Ovary (tissue), 9 donors: Measurements from ENCODE around the gene LRRC31. TPM values are rescaled to one million over a fixed set of nuclear protein-coding genes. Genes with fewer than 3 reads are reported as not detected.

Source experiments
- DNase-seq, 5 donors: peaks; one replicate each; pipeline ENCODE4 v3.0.0-alpha.2; 2019 to 2020
- H3K27ac ChIP-seq, 2 donors: fragments of 200-600 bp; one replicate each; pipeline versions ENCODE4 v1.5.1 to v1.8.0; 2019 to 2022
- H3K27me3 ChIP-seq: fragments of 200-600 bp; one replicate; pipeline ENCODE4 v1.8.0; 2022
- H3K36me3 ChIP-seq: fragments of 200-600 bp; sonication (generic); one replicate; pipeline ENCODE4 v1.5.1; 2019
- H3K4me1 ChIP-seq: one replicate; pipeline ENCODE4 v1.8.1; 2013; ENCODE audit warnings: mild to moderate bottlenecking, moderate library complexity; ENCODE audit not compliant: insufficient read depth
- H3K4me3 ChIP-seq: fragments of 200-600 bp; sonication (generic); one replicate; pipeline ENCODE4 v1.5.1; 2017
- H3K9me3 ChIP-seq, 2 donors: fragments of 200-600 bp in 1 of 2; sonication (generic) in 1 of 2; one replicate each; pipeline versions ENCODE4 v1.5.1 to v1.8.1; 2013 to 2019; ENCODE audit warnings: mild to moderate bottlenecking in 1 of 2, moderate library complexity in 1 of 2
- EP300 ChIP-seq: sonication (generic); formaldehyde crosslinking; IDR thresholded peaks from one replicate; pipeline ENCODE4 v1.6.1; 2017; ENCODE audit warnings: antibody characterized with exemption
- POLR2A ChIP-seq: fragments of 450-650 bp; IDR thresholded peaks from one replicate; pipeline ENCODE4 v1.6.1; 2017; ENCODE audit warnings: antibody characterized with exemption, mild to moderate bottlenecking, moderate library complexity
- WGBS, 3 donors: extraction: QIAGEN DNeasy Blood & Tissue Kit in 1 of 3; methylation state at CpG; one replicate each; pipeline versions ENCODE4 v1.1.5 to v1.1.7; 2013 to 2017; 5-methylcytosine and 5-hydroxymethylcytosine counted together
- intact Hi-C, 4 donors: fragments of 100-400 bp; cut with DNase I; formaldehyde crosslinking; loops; one replicate each; pipeline versions ENCODE4 v1.11.0 to v1.15.1; 2022 to 2023
- polyA plus RNA-seq, 2 donors: library from polyadenylated mRNA; stranded (reverse); fragments of 200-250 nt in 1 of 2; fragments of 350-450 nt in 1 of 2; fragmentation: Illumina TruSeq in 1 of 2; extraction: RNeasy Lipid Tissue Mini Kit (QIAGEN cat#74804) in 1 of 2; gene quantifications; one replicate each; pipeline ENCODE4 v1.2.3, GENCODE V29; 2013 to 2014
- total RNA-seq, 7 donors: library from RNA; depleted of rRNA in 2 of 7; stranded (reverse); fragments of >200 nt in 2 of 7; fragmentation: NEBNext Ultra II Directional in 3 of 7; extraction: Animal tissue kit (Norgen Biotek cat#: 25700) in 3 of 7; gene quantifications; one replicate each; pipeline versions ENCODE4 v1.1.0 to v1.2.4, GENCODE V29; 2016 to 2023
- TF ChIP-seq, protein P1 (sequence below), 3 donors: fragments of 450-650 bp in 2 of 3; fragments of 200-600 bp in 1 of 3; IDR thresholded peaks; one replicate each; pipeline versions ENCODE4 v1.5.1 to v1.8.0; 2016 to 2022; ENCODE audit warnings: antibody characterized with exemption in 3 of 3, mild to moderate bottlenecking in 1 of 3
- donor health status: DM: no; HTN: no; CAD: no; lungs with moderate emphysema.
- donor health status: DM: no; HTN: no; CAD: no.
- donor health status: Bipolar disorder and iron deficiency.
- donor health status: DM: yes; HTN: yes; CAD: no.
- donor health status: DM: no; HTN: no; CAD: no.
- donor health status: DM: yes; HTN: yes; CAD: no.

Gene LRRC31
- total and polyA plus RNA-seq, 9 donors, result not detected

DNA sequence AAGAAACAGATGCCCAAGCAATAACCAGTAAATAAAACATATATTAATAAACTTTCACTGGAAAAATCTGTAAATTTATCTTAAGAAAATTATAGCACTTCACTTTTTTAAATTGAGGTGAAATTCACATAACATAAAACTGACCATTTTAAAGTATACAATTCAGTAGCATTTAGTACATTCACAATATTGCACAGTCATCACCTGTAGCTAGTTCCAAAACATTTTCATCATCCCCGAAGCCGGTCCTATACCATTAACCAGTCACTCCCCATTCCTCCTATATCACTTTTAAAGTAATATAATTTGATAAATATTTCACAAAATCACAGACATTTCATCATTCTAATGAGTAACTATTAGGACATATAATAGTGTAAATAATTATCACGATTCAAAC, 65.1 kb downstream of the LRRC31 start:
- H3K9me3 ChIP-seq, result no peaks in the 10 kb centered on the region
- H3K4me3 ChIP-seq, result no peak overlapping the region
- peaks cover 2% of the 10 kb centered on the region for H3K4me1 ChIP-seq
- H3K27ac ChIP-seq, result no peak overlapping the region
- 93 to 96% (median 94%) methylated on average over 3 of the region's 3 CpGs for WGBS, 3 donors
- DNase-seq, result no peak
- H3K36me3 ChIP-seq, result no peaks in the 10 kb centered on the region
- no peak for TF ChIP-seq EP300
- TF ChIP-seq POLR2A, result no peak
- TF ChIP-seq, protein P1, sequence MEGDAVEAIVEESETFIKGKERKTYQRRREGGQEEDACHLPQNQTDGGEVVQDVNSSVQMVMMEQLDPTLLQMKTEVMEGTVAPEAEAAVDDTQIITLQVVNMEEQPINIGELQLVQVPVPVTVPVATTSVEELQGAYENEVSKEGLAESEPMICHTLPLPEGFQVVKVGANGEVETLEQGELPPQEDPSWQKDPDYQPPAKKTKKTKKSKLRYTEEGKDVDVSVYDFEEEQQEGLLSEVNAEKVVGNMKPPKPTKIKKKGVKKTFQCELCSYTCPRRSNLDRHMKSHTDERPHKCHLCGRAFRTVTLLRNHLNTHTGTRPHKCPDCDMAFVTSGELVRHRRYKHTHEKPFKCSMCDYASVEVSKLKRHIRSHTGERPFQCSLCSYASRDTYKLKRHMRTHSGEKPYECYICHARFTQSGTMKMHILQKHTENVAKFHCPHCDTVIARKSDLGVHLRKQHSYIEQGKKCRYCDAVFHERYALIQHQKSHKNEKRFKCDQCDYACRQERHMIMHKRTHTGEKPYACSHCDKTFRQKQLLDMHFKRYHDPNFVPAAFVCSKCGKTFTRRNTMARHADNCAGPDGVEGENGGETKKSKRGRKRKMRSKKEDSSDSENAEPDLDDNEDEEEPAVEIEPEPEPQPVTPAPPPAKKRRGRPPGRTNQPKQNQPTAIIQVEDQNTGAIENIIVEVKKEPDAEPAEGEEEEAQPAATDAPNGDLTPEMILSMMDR (IDR thresholded peaks at IDR 0.05), result no peak
- intact Hi-C loops, result no loop called here
- H3K27me3 ChIP-seq, result no peaks in the 10 kb centered on the region

DNA sequence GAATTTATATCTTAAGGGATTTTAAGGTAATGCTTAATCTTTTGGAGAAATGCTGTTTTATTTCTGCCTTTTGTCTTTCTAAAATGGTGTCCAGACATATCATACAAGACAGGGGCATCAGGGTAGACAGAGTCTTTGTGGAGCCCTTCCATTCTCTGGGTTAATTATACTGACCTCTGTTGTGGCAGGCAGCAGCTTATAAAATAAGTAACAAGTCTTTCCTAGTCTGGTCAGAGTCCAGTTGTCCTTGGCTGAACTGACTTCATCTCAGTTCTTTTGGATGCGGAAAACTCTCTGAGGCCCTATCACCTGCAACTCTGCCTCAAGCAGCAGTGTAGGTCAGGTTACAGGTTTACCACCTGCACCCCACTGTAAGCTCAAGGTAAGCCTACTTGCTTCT, 77.4 kb downstream of the LRRC31 start:
- Histone ChIP-seq H3K27me3 (no peaks in the 10 kb centered on the region), H3K36me3 (no peaks in the 10 kb centered on the region), H3K9me3 (no peaks in the 10 kb centered on the region), H3K4me3 (no peak overlapping the region), H3K4me1 (no peaks in the 10 kb centered on the region), H3K27ac (no peak overlapping the region)
- intact Hi-C loops, result no loop called here
- DNase-seq, result no peak
- 96 to 100% (median 100%) methylated on average over 1 of the region's 1 CpG for WGBS, 3 donors
- TF ChIP-seq, protein P1 (IDR thresholded peaks at IDR 0.05), result no peak
- TF ChIP-seq EP300, result no peak

DNA sequence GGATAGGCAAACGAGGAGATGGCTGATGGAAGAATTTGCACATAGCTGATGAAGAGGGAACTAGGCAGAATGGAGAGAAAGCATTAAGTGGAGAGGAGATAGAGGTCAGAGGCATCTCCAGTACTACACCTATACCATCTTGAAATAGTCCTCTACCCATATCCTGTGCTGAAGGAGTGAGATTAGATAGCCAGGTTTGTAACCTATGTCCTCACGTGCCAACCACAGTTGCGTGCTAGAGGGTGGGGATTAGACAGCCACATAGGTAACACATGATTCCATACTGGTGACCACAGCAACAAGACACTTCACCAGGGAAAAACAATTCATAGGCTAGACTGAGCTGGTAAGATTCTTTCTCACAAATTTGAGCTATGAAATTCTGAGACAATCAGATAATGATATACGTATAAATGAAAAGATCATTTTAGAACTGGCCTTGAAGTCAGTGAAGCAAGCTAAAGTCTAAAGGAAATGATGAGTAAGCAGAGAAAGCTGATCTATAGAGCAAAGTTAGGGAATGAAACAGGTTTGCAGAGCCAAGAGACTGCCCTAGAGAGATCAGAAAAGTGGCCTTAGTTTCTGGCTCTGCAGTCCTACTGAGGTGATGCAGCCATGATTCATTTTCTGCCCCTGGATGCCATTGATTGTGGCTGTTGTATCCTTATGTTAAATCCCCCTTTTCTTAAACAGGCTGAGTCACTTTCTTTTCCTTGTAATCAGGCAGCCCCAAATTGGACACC, 78.9 kb downstream of the LRRC31 start:
- H3K36me3 ChIP-seq, result no peaks in the 10 kb centered on the region

GRCh38 chr3:169790219-169790618, 79.5 kb downstream of the LRRC31 start:
- H3K36me3 ChIP-seq, result no peaks in the 10 kb centered on the region
- TF ChIP-seq, protein P1 (IDR thresholded peaks at IDR 0.05), result no peak
- TF ChIP-seq POLR2A (no peak), EP300 (no peak)
- no peaks in the 10 kb centered on the region for H3K9me3 ChIP-seq
- no peak for DNase-seq
- no peaks in the 10 kb centered on the region for H3K4me1 ChIP-seq
- H3K4me3 ChIP-seq, result no peak overlapping the region
- intact Hi-C loops, result no loop called here
- no peaks in the 10 kb centered on the region for H3K27me3 ChIP-seq
- no peak overlapping the region for H3K27ac ChIP-seq

More for the DNA sequence above, 78.9 kb downstream of the LRRC31 start:
- DNase-seq, result no peak
- intact Hi-C loops, result no loop called here
- Histone ChIP-seq H3K27ac (no peak overlapping the region), H3K27me3 (no peaks in the 10 kb centered on the region), H3K9me3 (no peaks in the 10 kb centered on the region), H3K4me1 (no peaks in the 10 kb centered on the region), H3K4me3 (no peak overlapping the region)
- 83 to 89% (median 87%) methylated on average over 4 of the region's 4 CpGs for WGBS, 3 donors
- TF ChIP-seq, protein P1 (IDR thresholded peaks at IDR 0.05), result no peak
- TF ChIP-seq POLR2A (no peak), EP300 (no peak)

Other genes starting within 250 kb of the LRRC31 start
- 10 to 100 TPM in 3 of 7 donors, 1 to 10 TPM in 4; 4.3 to 24.1 (median 9.0) TPM for gene MECOM, start 206.2 kb downstream of the LRRC31 start, total RNA-seq
- gene MECOM, start 206.2 kb downstream of the LRRC31 start, polyA plus RNA-seq, result 1 to 10 TPM; 5.9 to 6.2 TPM
- 100 to 1,000 TPM in 2 of 7 donors, 1 to 10 TPM in 5; 2.4 to 467 (median 5.2) TPM for gene TERC, start 104.9 kb downstream of the LRRC31 start, total RNA-seq
- gene TERC, start 104.9 kb downstream of the LRRC31 start, polyA plus RNA-seq, result not detected
- 1 to 10 TPM in 6 of 7 donors, under 1 TPM in 1; 0.34 to 3.8 (median 3.1) TPM for gene ACTRT3, start 100.4 kb downstream of the LRRC31 start, total RNA-seq
- 1 to 10 TPM; 1.5 to 2.0 TPM for gene ACTRT3, start 100.4 kb downstream of the LRRC31 start, polyA plus RNA-seq
- gene MYNN, start 96.5 kb downstream of the LRRC31 start, total RNA-seq, result 10 to 100 TPM; 14.1 to 23.6 (median 20.0) TPM
- 10 to 100 TPM; 10.1 to 10.3 TPM for gene MYNN, start 96.5 kb downstream of the LRRC31 start, polyA plus RNA-seq
- under 1 TPM in 5 of 7 donors, not detected in 2; 0.23 to 0.43 (median 0.26) TPM for gene LRRIQ4, start 57.1 kb downstream of the LRRC31 start, total RNA-seq
- under 1 TPM; 0.05 to 0.17 TPM for gene LRRIQ4, start 57.1 kb downstream of the LRRC31 start, polyA plus RNA-seq
- gene LRRC34, start 57.0 kb downstream of the LRRC31 start, total RNA-seq, result 1 to 10 TPM; 3.3 to 8.1 (median 4.3) TPM
- gene LRRC34, start 57.0 kb downstream of the LRRC31 start, polyA plus RNA-seq, result 1 to 10 TPM; 1.7 to 3.3 TPM
- gene SAMD7, start 41.6 kb upstream of the LRRC31 start, total RNA-seq, result not detected
- gene SAMD7, start 41.6 kb upstream of the LRRC31 start, polyA plus RNA-seq, result not detected
- 100 to 1,000 TPM in 5 of 7 donors, 10 to 100 TPM in 2; 34.0 to 178 (median 131) TPM for gene SEC62, start 96.9 kb upstream of the LRRC31 start, total RNA-seq
- 100 to 1,000 TPM in 1 of 2 donors, 10 to 100 TPM in 1; 49.6 to 113 TPM for gene SEC62, start 96.9 kb upstream of the LRRC31 start, polyA plus RNA-seq
- gene GPR160, start 168.1 kb upstream of the LRRC31 start, total RNA-seq, result 1 to 10 TPM in 3 of 7 donors, under 1 TPM in 4; 0.35 to 6.1 (median 0.97) TPM
- gene GPR160, start 168.1 kb upstream of the LRRC31 start, polyA plus RNA-seq, result 1 to 10 TPM in 1 of 2 donors, under 1 TPM in 1; 0.74 to 2.8 TPM